GM21723 (cell line): ENCODE results near the gene GPRIN3.
"Not testable (repeated sequence)": the region's sequence is repeated elsewhere in the genome, so short reads cannot be mapped to it uniquely, and the experiment has no call there.

Experiments used
- ATAC-seq: cut with Tn5 transposase; IDR thresholded peaks from one replicate; pipeline ENCODE4 v1.9.1; 2021; ENCODE audit warnings: mild to moderate bottlenecking, moderate library complexity; ENCODE audit not compliant: unreplicated experiment

The GPRIN3 gene

GRCh38 chr4:89218587-89218986 is 89.0 kb downstream of the GPRIN3 start:
- no peak for ATAC-seq

- no peak for ATAC-seq
Measured at GRCh38 chr4:89217604-89218003, 90.0 kb downstream of the GPRIN3 start.

- no peak for ATAC-seq
Measured at GRCh38 chr4:89216866-89217265, 90.7 kb downstream of the GPRIN3 start.

GRCh38 chr4:89216422-89216821 is 91.2 kb downstream of the GPRIN3 start:
- ATAC-seq = no peak

GRCh38 chr4:89215736-89216135 is 91.9 kb downstream of the GPRIN3 start:
- ATAC-seq = no peak

- ATAC-seq = no peak
Measured at GRCh38 chr4:89214308-89214707, 93.3 kb downstream of the GPRIN3 start.

GRCh38 chr4:89213382-89213701 is 94.3 kb downstream of the GPRIN3 start:
- no peak for ATAC-seq

- no peak for ATAC-seq
Measured at GRCh38 chr4:89212666-89213381, 94.8 kb downstream of the GPRIN3 start.

GRCh38 chr4:89204624-89205023 is 103.0 kb downstream of the GPRIN3 start:
- ATAC-seq = no peak

GRCh38 chr4:89203902-89204301 is 103.7 kb downstream of the GPRIN3 start:
- ATAC-seq = no peak

- ATAC-seq = not testable (repeated sequence)
Measured at GRCh38 chr4:89199394-89199793, 108.2 kb downstream of the GPRIN3 start.

- no peak for ATAC-seq
Measured at GRCh38 chr4:89197920-89198319, 109.7 kb downstream of the GPRIN3 start.

- ATAC-seq = no peak
Measured at GRCh38 chr4:89196745-89197144, 110.9 kb downstream of the GPRIN3 start.

GRCh38 chr4:89196056-89196674 is 111.4 kb downstream of the GPRIN3 start:
- ATAC-seq = no peak

GRCh38 chr4:89193843-89194242 is 113.8 kb downstream of the GPRIN3 start:
- ATAC-seq = no peak
